H7 (cell line): ENCODE measurements around the gene KIRREL3. TPM values are rescaled to one million over a fixed set of nuclear protein-coding genes. Genes with fewer than 3 reads are reported as not detected.
A peak's percentile ranks its signal among the peaks of the same experiment; 100 is the strongest.

Source experiments
- DNase-seq: peaks from one replicate; pipeline ENCODE4 v3.0.0; 2012
- H3K27me3 ChIP-seq: 2 replicates; pipeline ENCODE4 v1.6.0; 2011; ENCODE audit warnings: mild to moderate bottlenecking, low read length; ENCODE audit not compliant: control insufficient read depth, insufficient read depth
- H3K36me3 ChIP-seq: replicated peaks from 2 replicates; pipeline ENCODE4 v1.5.1; 2011; ENCODE audit warnings: low read length; ENCODE audit not compliant: control insufficient read depth, insufficient read depth
- H3K4me3 ChIP-seq: 2 replicates; pipeline ENCODE4 v1.5.1; 2011; ENCODE audit warnings: low read depth, mild to moderate bottlenecking, control low read depth, low read length, moderate library complexity; ENCODE audit not compliant: insufficient read depth
- total RNA-seq: library from RNA; depleted of rRNA; stranded (reverse); fragments of >200 nt; shearing (Covaris generic); gene quantifications from 2 replicates; pipeline ENCODE4 v1.2.3, GENCODE V29; 2014

KIRREL3 gene
- total RNA-seq, 1 experiment from 2014 or later = 0.10 TPM

GRCh38 chr11:126607374-126607773, 393.2 kb downstream of the KIRREL3 start:
- no peaks in the 10 kb centered on the region; the same call in 1 of the 2 replicates for H3K27me3 ChIP-seq

GRCh38 chr11:126606484-126606883, 394.1 kb downstream of the KIRREL3 start:
- no peaks in the 10 kb centered on the region; the same call in 1 of the 2 replicates for H3K27me3 ChIP-seq

More at GRCh38 chr11:126607374-126607773, 393.2 kb downstream of the KIRREL3 start:
- Histone ChIP-seq H3K4me3 (no peak overlapping the region), H3K36me3 (no peaks in the 10 kb centered on the region)
- DNase-seq = peak; percentile 86

GRCh38 chr11:126604461-126604860, 396.1 kb downstream of the KIRREL3 start:
- Histone ChIP-seq H3K4me3 (no peak overlapping the region), H3K36me3 (no peaks in the 10 kb centered on the region), H3K27me3 (no peaks in the 10 kb centered on the region; the same call in 1 of the 2 replicates)
- no peak for DNase-seq

More at GRCh38 chr11:126606484-126606883, 394.1 kb downstream of the KIRREL3 start:
- Histone ChIP-seq H3K36me3 (no peaks in the 10 kb centered on the region), H3K4me3 (no peak overlapping the region)
- DNase-seq = no peak

- Histone ChIP-seq H3K4me3 (no peak overlapping the region), H3K27me3 (no peaks in the 10 kb centered on the region; the same call in 1 of the 2 replicates), H3K36me3 (no peaks in the 10 kb centered on the region)
- peak; percentile 10 for DNase-seq
These were observed 397.1 kb downstream of the KIRREL3 start for GRCh38 chr11:126603486-126603885.

GRCh38 chr11:126602993-126603392, 397.6 kb downstream of the KIRREL3 start:
- H3K36me3 ChIP-seq = no peaks in the 10 kb centered on the region
- DNase-seq = no peak
- H3K27me3 ChIP-seq = no peaks in the 10 kb centered on the region; the same call in 1 of the 2 replicates
- no peak overlapping the region for H3K4me3 ChIP-seq

GRCh38 chr11:126602349-126602940, 398.1 kb downstream of the KIRREL3 start:
- no peaks in the 10 kb centered on the region for H3K36me3 ChIP-seq
- peak; percentile 12 for DNase-seq
- no peak overlapping the region for H3K4me3 ChIP-seq
- no peaks in the 10 kb centered on the region for H3K27me3 ChIP-seq

- peak; percentile 72 for DNase-seq
- Histone ChIP-seq H3K27me3 (no peaks in the 10 kb centered on the region), H3K4me3 (no peak overlapping the region), H3K36me3 (no peaks in the 10 kb centered on the region)
These were observed 398.9 kb downstream of the KIRREL3 start for GRCh38 chr11:126601550-126602215.

- H3K27me3 ChIP-seq = no peaks in the 10 kb centered on the region
- no peak overlapping the region for H3K4me3 ChIP-seq
- H3K36me3 ChIP-seq = no peaks in the 10 kb centered on the region
- DNase-seq = peak; percentile 29
These were observed 399.4 kb downstream of the KIRREL3 start for GRCh38 chr11:126601136-126601535.

- no peak overlapping the region for H3K4me3 ChIP-seq
- DNase-seq = no peak
- H3K36me3 ChIP-seq = no peaks in the 10 kb centered on the region
- H3K27me3 ChIP-seq = no peaks in the 10 kb centered on the region
These were observed 401.2 kb downstream of the KIRREL3 start for GRCh38 chr11:126599217-126599897.

GRCh38 chr11:126598344-126599216, 402.0 kb downstream of the KIRREL3 start:
- no peaks in the 10 kb centered on the region for H3K36me3 ChIP-seq
- DNase-seq = peak; percentile 10
- H3K27me3 ChIP-seq = no peaks in the 10 kb centered on the region
- no peak overlapping the region for H3K4me3 ChIP-seq

- H3K27me3 ChIP-seq = no peaks in the 10 kb centered on the region
- DNase-seq = peak; percentile 62
- H3K36me3 ChIP-seq = no peaks in the 10 kb centered on the region
- H3K4me3 ChIP-seq = no peak overlapping the region
These were observed 403.5 kb downstream of the KIRREL3 start for GRCh38 chr11:126597041-126597440.

- no peak for DNase-seq
- H3K27me3 ChIP-seq = no peaks in the 10 kb centered on the region
- no peaks in the 10 kb centered on the region for H3K36me3 ChIP-seq
- H3K4me3 ChIP-seq = no peak overlapping the region
These were observed 404.1 kb downstream of the KIRREL3 start for GRCh38 chr11:126596474-126596873.

- DNase-seq = peak; percentile 61
- no peaks in the 10 kb centered on the region for H3K27me3 ChIP-seq
- H3K4me3 ChIP-seq = no peak overlapping the region
- H3K36me3 ChIP-seq = no peaks in the 10 kb centered on the region
These were observed 405.0 kb downstream of the KIRREL3 start for GRCh38 chr11:126595560-126595959.

- H3K4me3 ChIP-seq = no peak overlapping the region
- H3K27me3 ChIP-seq = no peaks in the 10 kb centered on the region
- no peaks in the 10 kb centered on the region for H3K36me3 ChIP-seq
- DNase-seq = no peak
These were observed 405.6 kb downstream of the KIRREL3 start for GRCh38 chr11:126594921-126595367.
